Right renal pelvis (tissue), 4 donors: ENCODE data around the gene SLC22A8. TPM values are rescaled to one million over a fixed set of nuclear protein-coding genes. Genes with fewer than 3 reads are reported as not detected.
"Not testable (repeated sequence)": the region's sequence is repeated elsewhere in the genome, so short reads cannot be mapped to it uniquely, and the experiment has no call there.

ENCODE experiments used
- DNase-seq, 4 donors: peaks; one replicate each; pipeline ENCODE4 v3.0.0-alpha.2; 2013; ENCODE audit warnings: low read depth in 4 of 4, low spot score in 3 of 4, missing footprints in 1 of 4
- polyA plus RNA-seq, 4 donors: library from polyadenylated mRNA; unstranded; fragments of 120-200 nt; gene quantifications; one replicate each; pipeline ENCODE4 v1.2.1, GENCODE V29; 2013; ENCODE audit not compliant: insufficient read length in 4 of 4

The SLC22A8 gene
- polyA plus RNA-seq, 4 donors: 33.7 to 58.1 (median 46.7) TPM

- DNase-seq: no peak
These were observed 27.4 kb downstream of the SLC22A8 start for GRCh38 chr11:62988276-62988675.

- no peak for DNase-seq
These were observed 30.4 kb downstream of the SLC22A8 start for GRCh38 chr11:62985041-62985750.

DNA sequence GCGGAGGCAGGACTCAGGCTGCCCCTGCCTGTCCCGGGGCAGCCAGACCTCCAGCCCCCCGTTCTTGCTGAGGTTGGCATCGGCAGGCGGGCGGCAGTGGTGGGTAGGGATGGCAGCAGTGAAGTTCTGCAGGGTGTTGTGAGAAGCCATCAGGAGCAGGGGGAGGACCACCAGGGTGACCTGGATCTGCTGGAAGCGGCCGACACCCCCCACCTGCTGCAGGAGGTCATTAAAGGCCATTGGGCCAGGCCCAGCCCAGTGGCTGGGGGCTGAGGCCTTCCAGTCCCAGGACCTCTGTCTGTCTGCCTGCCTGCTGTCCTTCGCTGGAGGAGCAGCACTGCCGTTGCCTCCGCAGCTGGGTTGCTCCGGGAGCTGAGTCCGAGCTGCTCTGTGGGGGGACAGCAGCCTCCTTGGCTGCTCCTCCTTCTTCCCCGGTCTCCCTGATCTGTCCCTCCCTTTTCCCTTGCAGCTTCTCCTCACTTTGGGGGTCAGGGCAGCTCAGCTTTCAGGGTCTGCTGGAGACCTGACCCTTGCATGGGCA, 31.1 kb downstream of the SLC22A8 start, which contains the start of gene SLC22A6:
TSS of gene SLC22A6 (minus strand) at position 517 of the 541 bp plus-strand sequence. CDS start at position 240, 277 bp downstream.
- no peak for DNase-seq

DNA sequence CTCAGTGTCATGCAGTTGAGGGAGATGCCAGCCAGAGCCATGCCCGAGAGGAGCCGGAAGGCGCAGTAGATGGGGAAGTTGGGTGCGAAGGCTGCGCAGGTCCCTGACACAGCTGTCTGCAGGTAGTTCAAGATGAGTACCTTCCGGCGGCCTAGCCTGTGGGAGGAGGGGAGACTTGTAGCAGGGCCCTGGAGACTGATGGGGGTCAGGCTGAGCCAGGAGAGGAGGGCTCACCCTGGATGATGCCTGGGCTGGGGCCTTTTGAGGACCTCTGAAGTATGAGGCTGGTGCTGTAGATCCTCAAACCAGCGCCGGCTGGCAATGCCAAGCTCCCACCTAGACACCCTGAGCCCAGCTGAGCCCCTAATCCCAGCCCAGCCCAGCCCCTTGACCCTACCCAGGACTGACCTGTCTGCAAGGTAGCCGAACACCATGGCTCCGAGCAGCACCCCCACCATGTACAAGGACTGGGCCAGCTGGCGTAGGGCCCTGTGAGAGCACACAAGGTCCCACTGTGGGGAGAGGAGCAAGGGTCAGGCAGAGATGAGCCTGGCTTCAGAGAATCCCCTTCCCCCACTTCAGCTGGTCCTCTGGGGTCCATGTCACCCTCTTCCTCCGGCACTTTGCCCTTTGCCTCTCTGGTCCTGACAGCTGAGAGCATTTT, 32.0 kb downstream of the SLC22A8 start:
- no peak for DNase-seq

DNA sequence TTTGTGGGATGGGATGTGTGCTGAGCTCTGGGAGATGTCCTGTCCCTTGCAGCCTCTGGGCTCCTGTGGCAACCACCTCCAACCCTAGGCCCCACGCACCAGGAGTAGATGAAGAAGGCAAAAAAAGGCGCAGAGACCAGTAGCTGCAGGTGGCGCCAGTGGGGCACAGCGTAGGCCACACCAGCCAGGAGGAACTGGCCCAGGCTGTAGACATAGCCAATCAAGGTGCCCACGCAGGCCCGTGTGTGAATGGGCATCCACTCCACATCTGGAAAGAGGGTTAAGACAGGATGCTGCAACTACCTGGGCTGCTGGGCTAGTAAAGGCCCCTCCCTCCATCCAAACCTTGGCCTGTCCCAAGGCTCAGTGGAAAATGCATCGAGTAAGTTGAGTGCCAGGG, 33.9 kb downstream of the SLC22A8 start:
- DNase-seq: no peak

- no peak for DNase-seq
These were observed 35.4 kb downstream of the SLC22A8 start for GRCh38 chr11:62980133-62980760.

GRCh38 chr11:62976109-62976508, 39.5 kb downstream of the SLC22A8 start:
- no peak for DNase-seq

GRCh38 chr11:62974848-62975522, 40.7 kb downstream of the SLC22A8 start:
- DNase-seq: peak in 1 of 4 donors; percentile 23

DNA sequence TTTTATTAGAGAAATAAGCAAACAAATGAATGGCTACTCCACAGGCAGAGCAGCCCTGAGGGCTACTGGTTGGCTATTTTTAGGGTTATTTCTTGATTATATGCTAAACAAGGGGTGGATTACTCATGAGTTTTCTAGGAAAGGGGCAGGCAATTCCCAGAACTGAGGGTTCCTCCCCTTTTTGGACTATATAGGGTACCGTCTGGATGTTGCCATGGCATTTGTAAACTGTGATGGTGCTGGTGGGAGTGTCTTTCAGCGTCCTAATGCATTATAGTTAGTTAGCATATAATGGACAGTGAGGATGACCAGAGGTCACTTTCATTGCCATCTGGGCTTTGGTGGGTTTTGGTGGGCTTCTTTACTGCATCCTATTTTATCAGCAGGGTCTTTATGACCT, 50.1 kb downstream of the SLC22A8 start:
- DNase-seq: no peak

DNA sequence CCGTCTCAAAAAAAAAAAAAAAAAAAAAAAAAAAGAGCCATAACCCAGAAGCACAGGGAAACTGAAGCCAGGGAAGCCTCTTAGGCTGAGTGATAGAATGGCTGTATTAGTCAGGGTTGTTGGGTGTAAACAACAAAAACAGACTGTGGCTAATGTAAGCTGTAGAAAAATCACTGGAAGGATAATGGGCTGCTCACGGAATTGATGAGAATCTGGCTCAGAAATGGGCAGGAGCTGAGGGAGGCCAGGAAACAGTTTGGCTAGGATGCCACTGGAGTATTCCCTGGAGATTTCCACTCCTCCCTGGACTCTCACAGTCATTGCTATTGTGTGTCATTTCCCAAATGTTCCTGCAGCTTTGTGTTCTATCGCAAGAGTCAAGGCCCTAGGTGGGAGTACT, 53.2 kb downstream of the SLC22A8 start:
- DNase-seq: no peak

- DNase-seq: no peak
These were observed 54.5 kb downstream of the SLC22A8 start for GRCh38 chr11:62961017-62961570.

DNA sequence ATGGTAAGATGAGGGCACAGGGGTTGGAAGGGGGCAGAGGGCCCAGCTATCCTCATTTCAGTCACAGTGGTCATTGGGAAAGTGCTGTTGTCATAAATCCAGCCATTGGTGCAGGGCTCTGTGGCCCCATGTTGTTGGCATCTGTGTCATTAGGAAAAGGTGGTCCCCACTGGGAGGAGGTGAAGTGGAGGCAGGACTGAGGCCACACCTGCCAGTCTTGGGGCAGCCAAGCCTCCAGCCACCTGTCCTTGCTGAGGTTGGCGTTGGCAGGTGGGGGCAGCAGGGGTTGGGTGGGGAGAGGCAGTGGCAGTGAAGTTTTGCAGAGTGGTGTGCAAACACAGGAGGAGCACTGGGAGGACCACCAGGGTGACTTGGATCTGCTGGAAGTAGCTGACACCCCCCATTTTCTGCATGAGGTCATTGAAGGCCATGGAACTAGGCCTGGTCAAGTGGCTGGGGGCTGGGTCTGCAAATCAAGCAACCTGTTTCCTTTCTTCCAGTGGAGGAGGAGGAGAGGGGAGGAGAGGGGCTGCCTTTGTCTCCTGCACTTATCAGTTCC, 56.1 kb downstream of the SLC22A8 start:
- DNase-seq: no peak

- DNase-seq: peak; percentile 31 to 53 (median 49)
These were observed 56.9 kb downstream of the SLC22A8 start for GRCh38 chr11:62958547-62959421.

DNA sequence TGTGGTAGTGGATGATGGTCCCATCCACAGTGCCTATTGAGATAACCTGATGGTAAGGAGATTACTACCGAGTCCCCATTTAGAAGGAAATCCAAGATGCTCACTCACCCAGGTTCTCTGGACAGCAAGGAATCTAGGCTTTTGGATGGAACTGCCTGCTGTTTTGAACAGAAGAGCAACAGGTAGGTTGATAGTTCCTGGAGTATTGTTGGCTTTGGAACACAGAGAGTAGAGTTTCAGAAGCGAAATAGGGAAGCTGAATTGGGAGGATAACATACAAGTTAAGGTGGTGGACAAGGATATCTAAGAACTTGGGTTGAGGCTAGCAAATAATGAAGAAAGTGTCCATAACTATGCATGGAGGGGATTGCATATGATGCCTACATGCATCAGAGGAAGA, 58.5 kb downstream of the SLC22A8 start:
- no peak for DNase-seq

DNA sequence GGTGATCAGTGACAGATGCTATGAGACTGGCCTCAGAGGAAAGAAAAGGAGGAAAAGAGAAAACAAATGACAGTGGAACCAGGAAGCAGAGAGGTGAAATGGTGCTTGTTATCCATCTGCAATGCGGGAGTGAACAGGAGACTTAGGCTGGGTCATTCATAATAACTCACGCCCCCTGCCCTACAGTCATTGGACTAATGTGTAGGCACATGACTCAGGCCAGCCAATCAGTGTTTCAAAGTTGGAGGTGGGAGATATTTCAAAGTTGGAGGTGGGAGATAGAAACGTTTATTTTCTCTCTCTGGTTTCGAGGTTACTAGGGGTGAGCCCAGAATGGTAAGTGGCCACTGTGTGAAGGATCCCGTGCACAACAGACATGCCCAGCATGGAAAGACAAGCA, 61.2 kb downstream of the SLC22A8 start:
- no peak for DNase-seq

DNA sequence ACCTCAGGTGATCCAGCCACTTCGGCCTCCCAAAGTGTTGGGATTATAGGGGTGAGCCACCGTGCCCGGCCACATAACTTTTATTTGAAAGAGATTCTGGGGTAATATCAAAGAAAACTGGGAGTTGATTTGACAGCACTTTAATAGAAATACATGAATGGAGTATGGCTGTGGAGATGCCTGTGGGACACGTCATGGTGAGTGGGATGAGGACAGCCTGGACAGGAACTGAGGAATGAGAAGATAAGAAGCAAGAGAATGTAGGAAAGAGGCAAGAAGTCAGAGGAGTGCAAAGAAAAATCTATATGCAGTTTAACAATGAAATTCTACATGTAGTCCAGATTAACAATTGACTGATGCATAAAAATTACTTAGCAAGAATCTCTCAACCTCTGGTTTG, 61.8 kb downstream of the SLC22A8 start:
- DNase-seq: no peak

GRCh38 chr11:62948765-62949320, 66.8 kb downstream of the SLC22A8 start:
- no peak for DNase-seq

GRCh38 chr11:62945538-62945937, 70.1 kb downstream of the SLC22A8 start:
- not testable (repeated sequence) for DNase-seq
